COLO829 (cell line): ENCODE measurements around the gene PAX3.
A peak's percentile ranks its signal among the peaks of the same experiment; 100 is the strongest.

Source experiments
- DNase-seq: peaks from one replicate; pipeline ENCODE4 v3.0.0; 2012; ENCODE audit warnings: low spot score

The PAX3 gene

GRCh38 chr2:222269132-222269531, 29.7 kb downstream of the PAX3 start:
- DNase-seq: no peak

- DNase-seq: no peak
These were observed 30.3 kb downstream of the PAX3 start for GRCh38 chr2:222268311-222268990.

- peak; percentile 41 for DNase-seq
These were observed 33.9 kb downstream of the PAX3 start for GRCh38 chr2:222264791-222265320.

- no peak for DNase-seq
These were observed 37.3 kb downstream of the PAX3 start for GRCh38 chr2:222261504-222261903.

GRCh38 chr2:222257645-222258044, 41.2 kb downstream of the PAX3 start:
- no peak for DNase-seq

GRCh38 chr2:222256250-222256649, 42.5 kb downstream of the PAX3 start:
- DNase-seq: no peak

- DNase-seq: no peak
These were observed 43.7 kb downstream of the PAX3 start for GRCh38 chr2:222255090-222255489.

- no peak for DNase-seq
These were observed 48.5 kb downstream of the PAX3 start for GRCh38 chr2:222250313-222250712.

- DNase-seq: no peak
These were observed 49.4 kb downstream of the PAX3 start for GRCh38 chr2:222249444-222249843.

GRCh38 chr2:222248818-222249217, 50.0 kb downstream of the PAX3 start:
- peak; percentile 46 for DNase-seq

- DNase-seq: no peak
These were observed 50.5 kb downstream of the PAX3 start for GRCh38 chr2:222248256-222248655.

GRCh38 chr2:222242532-222242931, 56.3 kb downstream of the PAX3 start:
- no peak for DNase-seq

- no peak for DNase-seq
These were observed 57.5 kb downstream of the PAX3 start for GRCh38 chr2:222241128-222241870.

- no peak for DNase-seq
These were observed 58.1 kb downstream of the PAX3 start for GRCh38 chr2:222240676-222241049.

- DNase-seq: no peak
These were observed 58.7 kb downstream of the PAX3 start for GRCh38 chr2:222239945-222240675.

- DNase-seq: no peak
These were observed 59.7 kb downstream of the PAX3 start for GRCh38 chr2:222239091-222239490.

- peak; percentile 57 for DNase-seq
These were observed 60.7 kb downstream of the PAX3 start for GRCh38 chr2:222238072-222238471.

- DNase-seq: no peak
These were observed 66.0 kb downstream of the PAX3 start for GRCh38 chr2:222232839-222233238.

- no peak for DNase-seq
These were observed 66.4 kb downstream of the PAX3 start for GRCh38 chr2:222232372-222232771.

GRCh38 chr2:222228054-222228453, 70.7 kb downstream of the PAX3 start:
- DNase-seq: no peak

GRCh38 chr2:222218786-222219185, 80.0 kb downstream of the PAX3 start:
- no peak for DNase-seq

- DNase-seq: no peak
These were observed 81.1 kb downstream of the PAX3 start for GRCh38 chr2:222217712-222218111.

- no peak for DNase-seq
These were observed 83.9 kb downstream of the PAX3 start for GRCh38 chr2:222214885-222215284.
